Measurements from ENCODE around the gene SH3RF2. TPM values are rescaled to one million over a fixed set of nuclear protein-coding genes. Genes with fewer than 3 reads are reported as not detected.

Gene SH3RF2
- total and polyA plus RNA-seq, 2 of the 13 experiments (the other 11 are each of a cell fraction or from before 2014, with no cell fraction given): 2.6 to 3.7 TPM

DNA sequence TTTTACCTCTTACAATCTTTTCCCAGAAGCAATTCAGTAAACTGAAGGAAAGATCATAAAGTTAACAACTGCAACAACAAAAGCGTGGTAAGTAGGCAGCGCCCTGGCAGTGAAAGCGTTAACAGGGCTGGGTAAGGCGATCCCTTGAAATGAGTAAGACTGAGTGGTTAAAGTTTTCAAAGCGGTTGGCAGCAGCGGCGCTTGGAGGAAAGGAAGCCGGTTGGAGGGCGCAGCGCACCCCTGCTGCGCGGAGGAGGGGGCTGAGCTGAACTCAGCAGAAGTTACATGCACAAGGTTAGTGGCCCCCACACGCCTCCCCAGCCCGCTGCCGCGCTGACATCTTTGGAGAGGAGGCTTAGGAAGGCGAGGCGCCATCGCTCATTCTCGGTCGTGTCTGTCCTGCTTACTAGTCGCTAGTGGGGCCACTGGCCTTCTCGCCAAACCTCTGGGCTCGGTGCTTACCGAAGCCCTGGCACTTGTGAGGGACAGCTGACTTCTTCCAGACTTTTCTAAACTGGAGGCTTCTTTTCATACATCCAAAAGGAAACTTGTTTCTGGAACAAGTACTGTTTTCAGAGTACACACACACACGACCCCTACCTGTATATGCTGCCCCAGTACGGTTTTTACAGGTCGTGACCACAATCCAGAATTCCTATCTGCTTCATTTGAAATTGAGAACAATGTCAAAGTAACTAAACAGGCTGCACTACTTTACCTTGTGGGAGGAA, at the start of gene SH3RF2 (continued):
- TF ChIP-seq NFATC3 (CRISPR knock-in tag; IDR thresholded peaks at IDR 0.05) (no peak), SIN3A (IDR thresholded peaks at IDR 0.05; ENCODE audit: borderline replicate concordance, low read depth, low read length) (0 out of 2 replicates have a peak, but pooled peaks have one; percentile 46), ZBTB38 (CRISPR knock-in tag; IDR thresholded peaks at IDR 0.05) (peak; percentile 54; the same call in 1 of the 2 replicates), SRSF1 (optimal IDR thresholded peaks at IDR 0.05; ENCODE audit: low read depth, low read length) (peak; percentile 82), FOXC1 (CRISPR knock-in tag; IDR thresholded peaks at IDR 0.05; ENCODE audit: borderline replicate concordance) (peak; percentile 65; the same call in 1 of the 2 replicates)

DNA sequence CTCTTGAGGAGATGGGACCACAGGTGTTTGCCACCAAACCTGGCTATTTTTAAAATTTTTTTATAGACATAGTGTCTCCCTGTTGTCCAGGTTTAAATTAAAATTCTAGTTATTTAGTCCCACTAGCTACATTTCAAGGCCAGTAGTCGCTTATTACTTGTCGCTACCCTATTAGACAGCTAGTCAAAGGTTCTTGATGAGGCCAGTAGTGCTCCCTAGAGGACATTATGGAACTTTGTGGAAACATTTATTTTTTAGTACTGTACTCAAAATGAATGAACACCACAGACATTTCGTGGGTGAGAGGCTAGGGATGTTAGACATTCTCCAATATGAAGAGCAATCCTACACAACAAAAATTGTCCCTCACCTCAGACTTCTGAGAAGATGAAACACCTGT, 49.2 kb upstream of the SH3RF2 start:
- 15% methylated on average over 3 of the region's 3 CpGs for WGBS (ENCODE audit: low lambda C conversion rate)
- H3K9ac ChIP-seq (ENCODE audit: insufficient read depth, low read depth, low read length): no peak overlapping the region
- in situ Hi-C loops (cut with HindIII; ENCODE audit: extremely low pct_ligation_motif_present, low pct_unique_long_range_greater_than_20kb) (no loop called here), intact Hi-C loops (cut with micrococcal nuclease; ENCODE audit: unreplicated experiment) (loop anchor here (5.0 kb wide), 1 partner anchor 205 kb away; no protein-coding TSS in a partner anchor)
- H3K9me3 ChIP-seq (ENCODE audit: low read length): no peaks in the 10 kb centered on the region; the same call in 1 of the 2 replicates
- POLR2A ChIA-PET: no interaction called here
- H3K4me2 ChIP-seq (ENCODE audit: low read depth, low read length): no peak overlapping the region
- ATAC-seq: 0 out of 3 replicates have a peak, but pooled peaks have one; percentile 45
- CTCF ChIA-PET (ENCODE audit: low intra/inter-chr PET ratio, low total read pairs): interaction anchor here (1.6 to 1.9 kb wide), 2 partner anchors 190 to 1684 kb away, joined by 3 to 6 read pairs; no protein-coding TSS in a partner anchor
- H3K27ac ChIP-seq (ENCODE audit: extremely low read length, insufficient read depth, low read length): no peak overlapping the region
- no peak overlapping the region for H3K4me3 ChIP-seq (replicated peaks in 1 of 3; ENCODE audit: insufficient read depth in 1 of 3, low read depth in 2 of 3, low read length in 3 of 3)
- FAIRE-seq: no peak
- no peaks in the 10 kb centered on the region for H3K36me3 ChIP-seq (replicated peaks in 1 of 2; ENCODE audit: control insufficient read depth in 1 of 2, insufficient read depth in 2 of 2, low read length in 2 of 2)
- no peak overlapping the region for H2AFZ ChIP-seq (ENCODE audit: low read length)
- TF ChIP-seq, protein P1, sequence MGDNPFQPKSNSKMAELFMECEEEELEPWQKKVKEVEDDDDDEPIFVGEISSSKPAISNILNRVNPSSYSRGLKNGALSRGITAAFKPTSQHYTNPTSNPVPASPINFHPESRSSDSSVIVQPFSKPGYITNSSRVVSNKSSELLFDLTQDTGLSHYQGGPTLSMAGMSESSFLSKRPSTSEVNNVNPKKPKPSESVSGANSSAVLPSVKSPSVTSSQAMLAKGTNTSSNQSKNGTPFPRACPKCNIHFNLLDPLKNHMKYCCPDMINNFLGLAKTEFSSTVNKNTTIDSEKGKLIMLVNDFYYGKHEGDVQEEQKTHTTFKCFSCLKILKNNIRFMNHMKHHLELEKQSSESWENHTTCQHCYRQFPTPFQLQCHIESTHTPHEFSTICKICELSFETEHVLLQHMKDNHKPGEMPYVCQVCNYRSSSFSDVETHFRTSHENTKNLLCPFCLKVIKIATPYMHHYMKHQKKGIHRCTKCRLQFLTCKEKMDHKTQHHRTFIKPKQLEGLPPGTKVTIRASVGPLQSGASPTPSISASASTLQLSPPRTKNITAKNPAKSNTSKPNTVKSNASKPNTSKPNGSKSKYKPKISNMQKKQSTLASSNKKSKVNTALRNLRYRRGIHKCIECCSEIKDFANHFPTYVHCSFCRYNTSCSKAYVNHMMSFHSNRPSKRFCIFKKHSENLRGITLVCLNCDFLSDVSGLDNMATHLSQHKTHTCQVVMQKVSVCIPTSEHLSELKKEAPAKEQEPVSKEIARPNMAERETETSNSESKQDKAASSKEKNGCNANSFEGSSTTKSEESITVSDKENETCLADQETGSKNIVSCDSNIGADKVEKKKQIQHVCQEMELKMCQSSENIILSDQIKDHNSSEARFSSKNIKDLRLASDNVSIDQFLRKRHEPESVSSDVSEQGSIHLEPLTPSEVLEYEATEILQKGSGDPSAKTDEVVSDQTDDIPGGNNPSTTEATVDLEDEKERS (CRISPR knock-in tag; IDR thresholded peaks at IDR 0.05): no peak
- TF ChIP-seq SPEN (CRISPR knock-in tag; IDR thresholded peaks at IDR 0.05; ENCODE audit: low read depth) (no peak), STAG1 (CRISPR knock-in tag; IDR thresholded peaks at IDR 0.05) (peak; percentile 31), NFKBIZ (CRISPR knock-in tag; IDR thresholded peaks at IDR 0.05) (no peak), ZBTB7A (CRISPR knock-in tag; IDR thresholded peaks at IDR 0.05) (no peak), CBX5 (CRISPR knock-in tag; IDR thresholded peaks at IDR 0.05; ENCODE audit: borderline replicate concordance) (no peak), SCMH1 (CRISPR knock-in tag; IDR thresholded peaks at IDR 0.05; ENCODE audit: borderline replicate concordance) (no peak)
- TF ChIP-seq, protein P2, sequence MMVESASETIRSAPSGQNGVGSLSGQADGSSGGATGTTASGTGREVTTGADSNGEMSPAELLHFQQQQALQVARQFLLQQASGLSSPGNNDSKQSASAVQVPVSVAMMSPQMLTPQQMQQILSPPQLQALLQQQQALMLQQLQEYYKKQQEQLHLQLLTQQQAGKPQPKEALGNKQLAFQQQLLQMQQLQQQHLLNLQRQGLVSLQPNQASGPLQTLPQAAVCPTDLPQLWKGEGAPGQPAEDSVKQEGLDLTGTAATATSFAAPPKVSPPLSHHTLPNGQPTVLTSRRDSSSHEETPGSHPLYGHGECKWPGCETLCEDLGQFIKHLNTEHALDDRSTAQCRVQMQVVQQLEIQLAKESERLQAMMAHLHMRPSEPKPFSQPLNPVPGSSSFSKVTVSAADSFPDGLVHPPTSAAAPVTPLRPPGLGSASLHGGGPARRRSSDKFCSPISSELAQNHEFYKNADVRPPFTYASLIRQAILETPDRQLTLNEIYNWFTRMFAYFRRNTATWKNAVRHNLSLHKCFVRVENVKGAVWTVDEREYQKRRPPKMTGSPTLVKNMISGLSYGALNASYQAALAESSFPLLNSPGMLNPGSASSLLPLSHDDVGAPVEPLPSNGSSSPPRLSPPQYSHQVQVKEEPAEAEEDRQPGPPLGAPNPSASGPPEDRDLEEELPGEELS (CRISPR knock-in tag; IDR thresholded peaks at IDR 0.05): no peak
- H4K20me1 ChIP-seq (ENCODE audit: insufficient read depth, low read length): no peaks in the 10 kb centered on the region
- H3K4me1 ChIP-seq (ENCODE audit: insufficient read depth, low read length): no peaks in the 10 kb centered on the region
- no TSS peak for BruUV-seq (replicated peaks)
- no peaks in the 10 kb centered on the region for H3K79me2 ChIP-seq (ENCODE audit: insufficient read depth, low read length)
- peak; percentile 12 for DNase-seq (ENCODE audit: low spot score)
- H3K27me3 ChIP-seq (ENCODE audit: control insufficient read depth in 1 of 2, insufficient read depth in 2 of 2, low read length in 2 of 2): peaks cover 0 to 1% of the 10 kb centered on the region in 2 experiments; a peak in 1 of 5 replicates
